PFSK-1 (cell line): ENCODE results near the gene ENTPD3. TPM values are rescaled to one million over a fixed set of nuclear protein-coding genes. Genes with fewer than 3 reads are reported as not detected.

Source experiments
- FOXP2 ChIP-seq: optimal IDR thresholded peaks from 2 replicates; pipeline ENCODE3; 2011; ENCODE audit warnings: borderline replicate concordance, control low read depth, inconsistent platforms; ENCODE audit not compliant: insufficient read depth; ENCODE audit errors: extremely low read length, extremely low read depth
- POLR2AphosphoS5 ChIP-seq: IDR thresholded peaks from 2 replicates; pipeline ENCODE4 v1.6.1; 2012; ENCODE audit warnings: low read depth, mild to moderate bottlenecking, control low read depth, low read length, moderate library complexity
- REST ChIP-seq, 2 experiments: IDR thresholded peaks; 2 replicates each; pipeline versions ENCODE4 v1.6.1 to v1.8.0; 2011 to 2012; ENCODE audit warnings: low read depth in 2 of 2, low read length in 2 of 2, control low read depth in 1 of 2, inconsistent platforms in 1 of 2, mild to moderate bottlenecking in 1 of 2, moderate library complexity in 1 of 2; ENCODE audit not compliant: insufficient read depth in 1 of 2
- SIN3A ChIP-seq: IDR thresholded peaks from 2 replicates; pipeline ENCODE4 v1.6.1; 2012; ENCODE audit warnings: mild to moderate bottlenecking, low read length, moderate library complexity, borderline replicate concordance; ENCODE audit not compliant: insufficient read depth
- TAF1 ChIP-seq: IDR thresholded peaks from 2 replicates; pipeline ENCODE4 v1.6.1; 2012; ENCODE audit warnings: low read length, control low read depth, borderline replicate concordance; ENCODE audit not compliant: insufficient read depth
- polyA plus RNA-seq: library from polyadenylated mRNA; unstranded; fragments of >200 nt; gene quantifications from one replicate; pipeline ENCODE4 v1.2.1, GENCODE V29; 2012; ENCODE audit warnings: low read depth, missing spikeins; ENCODE audit not compliant: insufficient read length

The ENTPD3 gene
- polyA plus RNA-seq = not detected

GRCh38 chr3:40387001-40387894 is at the start of gene ENTPD3:
TSS of gene ENTPD3 (plus strand) at chr3:40387184. CDS start at chr3:40388058, 874 bp downstream.
- TF ChIP-seq FOXP2 (no peak), POLR2AphosphoS5 (no peak), REST (IDR thresholded peaks at IDR 0.05; ENCODE audit: insufficient read depth in 1 of 2, low read depth in 2 of 2, low read length in 2 of 2) (no peak), TAF1 (no peak), SIN3A (no peak)

GRCh38 chr3:40339871-40340270 is 47.1 kb upstream of the ENTPD3 start:
- TF ChIP-seq FOXP2 (no peak), SIN3A (no peak), TAF1 (no peak), REST (IDR thresholded peaks at IDR 0.05; ENCODE audit: insufficient read depth in 1 of 2, low read depth in 2 of 2, low read length in 2 of 2) (no peak), POLR2AphosphoS5 (no peak)

- no peak for TF ChIP-seq POLR2AphosphoS5
- no peak for TF ChIP-seq FOXP2
- TF ChIP-seq REST (IDR thresholded peaks at IDR 0.05; ENCODE audit: insufficient read depth in 1 of 2, low read depth in 2 of 2, low read length in 2 of 2) = no peak
- TF ChIP-seq TAF1 = no peak
- TF ChIP-seq SIN3A = no peak
Measured at GRCh38 chr3:40340541-40341170, 46.3 kb upstream of the ENTPD3 start.

- TF ChIP-seq TAF1 (no peak), SIN3A (no peak), FOXP2 (no peak), POLR2AphosphoS5 (no peak), REST (IDR thresholded peaks at IDR 0.05; ENCODE audit: insufficient read depth in 1 of 2, low read depth in 2 of 2, low read length in 2 of 2) (no peak)
Measured at GRCh38 chr3:40341671-40342070, 45.3 kb upstream of the ENTPD3 start.
